ENCODE data around the gene LRIG2. TPM values are rescaled to one million over a fixed set of nuclear protein-coding genes. Genes with fewer than 3 reads are reported as not detected.

LRIG2 gene
- total and polyA plus RNA-seq, 9 of the 15 experiments (the other 6 are each of a cell fraction or from before 2014, with no cell fraction given) = 1.8 to 28.1 (median 11.5) TPM

DNA sequence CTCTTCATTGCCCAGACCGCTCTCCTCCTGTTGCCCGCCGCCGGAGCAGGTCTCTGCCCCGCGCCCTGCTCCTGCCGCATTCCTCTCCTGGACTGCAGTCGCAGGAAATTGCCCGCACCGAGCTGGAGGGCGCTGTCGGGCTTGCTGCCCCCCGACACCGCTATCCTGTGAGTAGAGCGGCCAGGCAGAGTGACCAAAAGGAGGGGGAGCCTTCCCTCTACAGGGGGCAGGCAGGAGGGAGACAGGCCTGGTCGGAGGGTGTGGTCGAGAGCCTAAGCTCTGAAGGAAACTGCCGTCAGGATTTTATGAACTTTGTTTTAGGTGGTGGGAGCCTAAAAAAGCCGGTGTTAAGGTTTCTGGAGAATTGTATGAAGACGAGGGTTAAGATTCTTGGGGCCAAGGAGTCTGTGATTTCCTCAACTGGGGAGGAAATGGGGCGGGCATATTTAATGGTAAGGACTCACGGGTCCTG is 517 bp downstream of the LRIG2 start:
- TSS peak; percentile 69 for BruUV-seq (replicated peaks)
- FAIRE-seq = peak; percentile 56
- TF ChIP-seq, protein P1, sequence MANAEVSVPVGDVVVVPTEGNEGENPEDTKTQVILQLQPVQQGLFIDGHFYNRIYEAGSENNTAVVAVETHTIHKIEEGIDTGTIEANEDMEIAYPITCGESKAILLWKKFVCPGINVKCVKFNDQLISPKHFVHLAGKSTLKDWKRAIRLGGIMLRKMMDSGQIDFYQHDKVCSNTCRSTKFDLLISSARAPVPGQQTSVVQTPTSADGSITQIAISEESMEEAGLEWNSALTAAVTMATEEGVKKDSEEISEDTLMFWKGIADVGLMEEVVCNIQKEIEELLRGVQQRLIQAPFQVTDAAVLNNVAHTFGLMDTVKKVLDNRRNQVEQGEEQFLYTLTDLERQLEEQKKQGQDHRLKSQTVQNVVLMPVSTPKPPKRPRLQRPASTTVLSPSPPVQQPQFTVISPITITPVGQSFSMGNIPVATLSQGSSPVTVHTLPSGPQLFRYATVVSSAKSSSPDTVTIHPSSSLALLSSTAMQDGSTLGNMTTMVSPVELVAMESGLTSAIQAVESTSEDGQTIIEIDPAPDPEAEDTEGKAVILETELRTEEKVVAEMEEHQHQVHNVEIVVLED (CRISPR knock-in tag; IDR thresholded peaks at IDR 0.05) = no peak
- TF ChIP-seq U2AF1 (optimal IDR thresholded peaks at IDR 0.05; ENCODE audit: low read depth, low read length) (no peak), HDAC1 (IDR thresholded peaks at IDR 0.05) (0 out of 4 replicates have a peak, but pooled peaks of 1 of the 2 experiments have one; percentile 54), ARID1B (IDR thresholded peaks at IDR 0.05) (peak; percentile 31), ZNF3 (CRISPR knock-in tag; IDR thresholded peaks at IDR 0.05) (no peak), PHB (CRISPR knock-in tag; IDR thresholded peaks at IDR 0.05) (no peak), U2AF2 (optimal IDR thresholded peaks at IDR 0.05; ENCODE audit: low read depth, low read length) (no peak), ZNF75A (CRISPR knock-in tag; IDR thresholded peaks at IDR 0.05) (no peak), KLF6 (CRISPR knock-in tag; IDR thresholded peaks at IDR 0.05; ENCODE audit: borderline replicate concordance) (no peak), HEY1 (CRISPR knock-in tag; IDR thresholded peaks at IDR 0.05; ENCODE audit: borderline replicate concordance) (no peak), POLR2A (conservative IDR thresholded peaks at IDR 0.05) (no peak), ZC3H8 (IDR thresholded peaks at IDR 0.05) (0 out of 2 replicates have a peak, but pooled peaks have one; percentile 13), ZFP1 (CRISPR knock-in tag; IDR thresholded peaks at IDR 0.05) (no peak), SMARCE1 (IDR thresholded peaks at IDR 0.05) (peak; percentile 86), RBM22 (IDR thresholded peaks at IDR 0.05; ENCODE audit: low read depth, low read length, poor library complexity, severe bottlenecking) (peak; percentile 1)
- TF ChIP-seq, protein P2, sequence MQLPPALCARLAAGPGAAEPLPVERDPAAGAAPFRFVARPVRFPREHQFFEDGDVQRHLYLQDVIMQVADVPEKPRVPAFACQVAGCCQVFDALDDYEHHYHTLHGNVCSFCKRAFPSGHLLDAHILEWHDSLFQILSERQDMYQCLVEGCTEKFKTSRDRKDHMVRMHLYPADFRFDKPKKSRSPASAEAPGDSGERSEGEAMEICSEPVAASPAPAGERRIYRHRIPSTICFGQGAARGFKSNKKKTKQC (CRISPR knock-in tag; IDR thresholded peaks at IDR 0.05) = peak; percentile 71; the same call in 1 of the 2 replicates

More for the DNA sequence above, 517 bp downstream of the LRIG2 start:
- WGBS (ENCODE audit: insufficient coverage, low coverage, missing lambda C conversion rate) = under 1% methylated on average over 22 of the region's 22 CpGs
- CTCF ChIA-PET (ENCODE audit: low intra/inter-chr PET ratio) = interaction anchor here (0.6 to 2.3 kb wide), 6 partner anchors 23 to 605 kb away, joined by 3 to 20 read pairs (median 4); partner anchors contain the start of gene PPM1J
- Histone ChIP-seq H3K9me1 (ENCODE audit: control insufficient read depth, insufficient read depth, low read length) (no peaks in the 10 kb centered on the region), H3K4me1 (replicated peaks in 1 of 2; ENCODE audit: control insufficient read depth in 2 of 2, insufficient read depth in 2 of 2, low read length in 2 of 2) (peaks cover 16% of the 10 kb centered on the region in 2 experiments), H3K4me3 (peak overlapping the region; percentile 96), H3K9ac (ENCODE audit: insufficient read depth in 1 of 2, low read depth in 2 of 2, low read length in 2 of 2) (peak overlapping the region; percentile 94 to 96), H4K20me1 (replicated peaks; ENCODE audit: control insufficient read depth, insufficient read depth, low read length) (peaks cover 3% of the 10 kb centered on the region; the same call in 1 of the 2 replicates), H3K9me3 (replicated peaks; ENCODE audit: control insufficient read depth, insufficient read depth, low read depth, low read length) (no peaks in the 10 kb centered on the region), H2AFZ (ENCODE audit: low read depth, low read length) (peak overlapping the region; percentile 98), H3K79me2 (ENCODE audit: control insufficient read depth, insufficient read depth, low read length) (peaks cover 49% of the 10 kb centered on the region), H3K27me3 (ENCODE audit: control insufficient read depth in 2 of 2, insufficient read depth in 2 of 2, low read length in 2 of 2) (no peaks in the 10 kb centered on the region), H3K36me3 (ENCODE audit: control insufficient read depth, insufficient read depth, low read length) (peaks cover 29% of the 10 kb centered on the region), H3K27ac (ENCODE audit: extremely low read depth, low read depth, low read length) (peak overlapping the region; percentile 96), H3K4me2 (ENCODE audit: insufficient read depth, low read length) (peak overlapping the region; percentile 99)
- POLR2A ChIA-PET = interaction anchor here (0.6 to 3.7 kb wide), 28 partner anchors 8 to 857 kb away, joined by 3 to 48 read pairs (median 3); partner anchors contain the start of gene SLC16A1
- ATAC-seq = peak; percentile 83
- peak; percentile 74 to 84 (median 78) for DNase-seq (ENCODE audit: extremely low read depth in 1 of 4, low spot score in 3 of 4)
- intact Hi-C loops (cut with micrococcal nuclease) (loop anchor here (2.0 to 5.0 kb wide), 5 partner anchors 31 to 605 kb away; partner anchors contain the start of gene PPM1J), in situ Hi-C loops (cut with MboI) (no loop called here)
